Fibroblast of skin of right quadriceps (primary cell): Measurements from ENCODE around the gene AR.
A peak's percentile ranks its signal among the peaks of the same experiment; 100 is the strongest.
"Not testable (repeated sequence)": the region's sequence is repeated elsewhere in the genome, so short reads cannot be mapped to it uniquely, and the experiment has no call there.

Experiments
- DNase-seq: peaks from one replicate; pipeline ENCODE4 v3.0.0-alpha.2; 2013

The AR gene

DNA sequence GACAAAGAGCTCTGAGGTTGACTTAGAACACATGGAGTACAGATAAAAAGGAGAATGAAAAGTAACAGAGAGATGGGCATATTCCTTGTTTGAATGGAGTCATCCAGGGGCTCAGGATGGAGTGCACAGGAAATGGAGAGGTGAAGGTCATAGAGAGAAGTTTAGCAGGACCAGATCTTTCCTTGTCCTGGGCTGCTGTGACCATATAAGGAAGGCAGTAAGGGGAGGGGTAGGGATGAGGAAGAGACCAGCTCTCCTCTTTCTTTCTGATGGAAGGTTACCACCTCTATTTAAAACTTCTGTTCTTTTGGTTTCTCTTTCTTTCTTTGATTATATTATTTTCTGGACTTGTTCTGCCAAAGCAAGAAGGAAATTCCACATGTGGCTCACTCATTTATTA lies 27.0 kb downstream of the AR start:
- DNase-seq, result no peak

- DNase-seq, result no peak
Observed at GRCh38 chrX:67574696-67575095, 30.9 kb downstream of the AR start.

DNA sequence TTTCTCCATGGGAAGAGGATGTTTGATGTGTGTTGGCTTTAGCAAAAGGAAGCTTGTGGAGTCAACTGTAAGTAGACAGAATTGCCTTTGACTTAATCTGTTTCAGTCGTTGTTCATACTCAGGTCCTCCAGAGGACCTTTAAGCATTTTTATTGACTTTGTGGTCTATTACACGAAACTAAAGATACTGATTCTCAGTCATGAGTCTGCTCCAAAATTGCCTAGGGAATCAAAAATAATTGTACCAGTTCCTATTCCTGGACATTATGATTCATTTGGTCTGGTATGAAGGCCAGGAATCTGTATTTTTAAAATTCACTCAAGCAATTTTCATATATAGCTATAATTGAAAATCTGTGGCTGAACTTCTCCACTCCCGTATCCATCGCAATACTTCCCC lies 38.6 kb downstream of the AR start:
- no peak for DNase-seq

DNA sequence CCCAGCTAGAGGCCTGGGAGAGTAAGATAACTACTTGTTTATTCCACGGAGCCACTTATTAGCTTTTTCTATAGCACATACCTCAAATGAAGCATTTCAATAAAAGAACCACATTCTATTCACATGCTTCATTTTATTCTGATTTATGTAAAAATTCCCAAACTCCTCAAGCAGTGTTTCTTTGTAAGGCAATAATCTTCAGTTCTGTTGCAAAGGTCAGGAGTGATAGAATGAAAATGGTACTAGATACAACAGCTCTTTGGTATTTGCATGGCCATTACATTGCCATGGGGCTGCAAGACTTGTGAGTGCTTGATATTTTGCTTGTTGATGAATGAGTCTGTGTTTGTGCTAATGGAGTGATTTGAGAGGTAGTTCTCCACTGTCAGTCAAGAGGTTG lies 39.4 kb downstream of the AR start:
- DNase-seq, result no peak

DNA sequence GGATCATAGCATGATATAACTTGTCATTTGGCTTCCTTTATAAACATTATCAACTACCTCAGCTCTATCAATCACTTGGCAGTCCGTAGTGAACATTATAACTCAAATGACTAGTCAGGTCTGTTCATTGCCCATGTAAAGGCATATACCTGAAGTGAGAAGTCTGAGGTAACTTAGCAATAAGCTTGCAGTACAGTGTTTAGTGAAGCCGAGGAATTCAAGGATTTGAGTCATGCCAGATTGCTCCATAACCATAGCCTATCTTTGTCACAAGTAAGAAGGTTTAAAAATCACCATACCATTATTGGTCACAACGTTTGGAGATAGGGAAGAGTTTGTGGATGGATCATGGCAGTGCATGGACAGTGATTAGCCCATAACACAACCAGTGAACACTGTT lies 41.6 kb downstream of the AR start:
- no peak for DNase-seq

- DNase-seq, result no peak
Observed at GRCh38 chrX:67587946-67588624, 44.3 kb downstream of the AR start.

DNA sequence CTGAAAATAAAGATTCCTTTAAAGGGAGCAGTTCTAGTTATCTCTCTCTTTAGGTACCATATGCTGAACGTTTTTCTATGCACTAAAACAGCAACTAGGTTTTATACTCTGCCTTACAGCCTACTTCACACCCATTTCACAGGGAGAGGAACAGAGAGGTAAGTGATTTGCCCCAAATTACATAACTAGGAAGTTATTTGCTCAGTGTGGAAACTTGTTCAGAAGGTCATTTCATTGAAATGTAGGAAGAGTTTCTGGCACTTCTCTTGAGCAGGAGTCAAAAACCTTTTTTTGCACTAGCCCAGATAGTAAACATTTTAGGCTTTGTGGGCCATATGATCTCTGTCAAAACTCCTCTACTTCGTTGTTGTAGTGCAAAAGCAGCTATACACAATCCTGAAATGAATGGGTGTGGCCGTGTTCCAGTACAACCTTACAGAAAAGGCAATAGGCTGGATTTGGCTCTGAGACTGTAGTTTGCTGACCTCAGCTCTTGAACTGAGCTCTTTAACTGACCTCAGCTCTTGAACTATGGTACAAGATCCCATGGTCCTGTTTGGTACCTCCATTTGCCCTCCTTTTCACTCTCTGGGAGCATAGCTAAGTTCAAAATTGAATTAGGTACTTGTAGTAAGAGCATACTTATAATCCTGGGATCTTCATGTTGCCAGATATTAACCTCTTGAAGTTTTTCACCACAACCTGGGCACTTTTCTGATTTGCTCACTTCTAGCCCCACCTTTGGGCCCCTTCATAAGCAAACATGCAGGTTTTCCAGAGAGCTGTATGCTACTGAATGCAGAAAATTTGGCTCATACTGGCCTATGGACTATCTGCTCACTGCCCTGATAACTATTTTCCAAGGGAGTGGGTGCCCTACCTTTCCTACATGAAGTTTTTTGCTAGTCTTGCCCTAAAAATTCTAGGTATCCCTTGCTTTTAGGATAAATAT lies 53.3 kb downstream of the AR start:
- no peak for DNase-seq

GRCh38 chrX:67599532-67599931 lies 55.7 kb downstream of the AR start:
- no peak for DNase-seq

GRCh38 chrX:67601771-67602170 lies 58.0 kb downstream of the AR start:
- peak; percentile 39 for DNase-seq

DNA sequence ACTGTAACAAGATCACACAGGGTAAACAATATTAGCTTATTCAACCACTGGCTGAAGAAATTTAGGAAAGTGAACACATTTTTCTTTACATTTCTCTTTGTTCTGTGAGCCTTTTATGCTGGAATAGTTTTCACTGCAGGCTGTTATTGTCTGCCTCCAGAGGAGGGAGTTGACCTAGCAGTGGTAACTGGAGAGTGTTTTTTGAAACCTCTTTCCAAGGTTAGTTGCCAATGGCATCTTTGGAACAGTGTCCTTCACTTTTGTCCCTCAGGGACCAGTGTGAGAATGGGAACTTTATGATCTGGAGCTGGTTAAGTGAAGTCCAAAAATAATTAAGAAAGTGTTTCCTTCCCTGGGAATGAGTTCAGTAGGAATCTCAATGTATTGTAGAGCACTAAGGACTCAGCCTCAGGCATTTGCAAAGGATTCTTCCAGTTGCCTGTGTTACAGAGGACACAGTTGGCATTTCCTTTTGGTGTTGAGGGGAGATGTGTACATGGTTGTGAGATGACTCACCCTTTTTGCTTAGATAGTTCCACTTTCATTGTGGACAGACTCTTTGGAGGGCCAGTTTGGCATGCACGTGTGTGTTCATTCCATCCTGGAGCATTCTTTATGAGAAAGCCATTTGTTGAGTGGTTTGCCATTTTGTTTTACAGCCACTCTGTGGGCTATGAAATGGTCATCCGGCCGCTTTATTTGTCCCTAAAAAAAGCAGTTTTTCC lies 61.3 kb downstream of the AR start:
- peak; percentile 89 for DNase-seq

DNA sequence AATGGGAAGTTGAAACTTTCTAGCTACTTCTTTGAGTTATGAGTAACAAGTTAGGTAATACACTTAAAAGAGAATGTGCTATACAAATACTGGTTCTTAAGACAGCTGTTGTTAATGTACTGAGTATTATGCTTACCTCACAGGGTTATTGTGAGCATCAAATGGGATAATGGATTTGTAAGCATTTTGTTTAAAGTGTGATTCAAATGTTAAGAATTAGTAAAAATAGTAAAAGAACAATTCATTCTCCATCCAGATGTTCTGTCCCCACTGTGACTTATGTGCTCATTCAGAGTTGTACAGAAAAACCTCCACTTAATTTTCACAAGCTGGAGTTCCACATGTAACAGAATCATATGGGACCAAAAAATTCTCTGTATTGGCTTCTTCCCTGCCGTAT lies 63.6 kb downstream of the AR start:
- peak; percentile 30 for DNase-seq

DNA sequence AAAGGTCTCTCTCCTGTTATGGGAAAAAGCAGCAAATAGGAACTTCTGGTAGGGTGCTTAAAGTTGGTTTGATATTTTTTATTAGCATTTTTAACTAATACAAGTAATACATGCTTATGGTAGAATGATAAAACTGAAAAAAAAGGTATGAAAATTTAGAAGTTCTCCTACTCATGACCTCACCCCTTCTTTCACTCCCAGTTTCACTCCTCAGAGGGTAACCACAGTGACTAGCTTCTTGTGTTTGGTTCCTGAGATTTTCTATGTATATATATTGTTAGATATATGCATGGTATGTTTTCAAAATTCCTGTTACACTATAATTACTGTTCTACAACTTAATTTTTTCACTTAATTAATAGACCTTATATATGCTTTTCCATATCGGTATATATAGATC lies 66.5 kb downstream of the AR start:
- no peak for DNase-seq

DNA sequence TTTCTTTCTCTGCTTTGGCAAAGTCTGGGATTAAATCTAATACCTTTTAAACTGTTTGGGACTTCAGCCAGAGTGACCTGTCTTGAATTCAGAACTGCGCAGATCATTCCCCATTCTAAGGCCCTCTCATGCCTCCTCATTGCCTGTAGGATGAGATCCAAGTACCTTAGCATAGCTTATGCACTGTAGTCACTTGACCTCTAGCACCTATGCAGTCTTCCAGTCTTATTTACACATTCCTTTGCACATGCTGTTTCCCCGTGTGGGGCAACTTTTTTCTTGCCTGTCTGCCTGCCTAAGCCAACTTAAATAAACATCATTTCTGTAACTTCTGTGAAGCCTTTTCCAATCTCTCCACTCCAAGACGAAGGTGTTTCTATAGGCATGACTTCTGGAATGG lies 68.4 kb downstream of the AR start:
- peak; percentile 12 for DNase-seq

- peak; percentile 23 for DNase-seq
Observed at GRCh38 chrX:67613366-67613765, 69.5 kb downstream of the AR start.

GRCh38 chrX:67613996-67614395 lies 70.2 kb downstream of the AR start:
- no peak for DNase-seq

- peak; percentile 30 for DNase-seq
Observed at GRCh38 chrX:67614423-67614822, 70.6 kb downstream of the AR start.

DNA sequence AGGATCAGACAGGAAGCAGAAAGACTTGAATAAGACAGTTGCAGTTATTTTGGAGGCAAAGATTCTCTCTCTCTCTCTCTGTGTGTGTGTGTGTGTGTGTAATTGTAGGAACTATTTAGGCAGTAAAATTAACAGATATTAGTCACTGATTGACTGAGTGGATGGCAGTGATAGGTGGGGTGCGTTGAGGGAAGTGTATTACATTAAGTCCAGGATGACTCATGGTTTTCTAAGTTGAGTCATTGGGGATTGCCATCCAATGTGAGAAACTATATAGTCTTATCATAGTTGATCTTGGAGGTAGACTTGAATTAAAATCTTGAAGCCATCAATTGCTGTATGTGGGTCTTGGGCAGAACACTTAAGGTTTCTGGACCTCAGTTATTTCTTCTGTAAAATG lies 75.4 kb downstream of the AR start:
- DNase-seq, result peak; percentile 73

- no peak for DNase-seq
Observed at GRCh38 chrX:67622053-67622585, 78.3 kb downstream of the AR start.

DNA sequence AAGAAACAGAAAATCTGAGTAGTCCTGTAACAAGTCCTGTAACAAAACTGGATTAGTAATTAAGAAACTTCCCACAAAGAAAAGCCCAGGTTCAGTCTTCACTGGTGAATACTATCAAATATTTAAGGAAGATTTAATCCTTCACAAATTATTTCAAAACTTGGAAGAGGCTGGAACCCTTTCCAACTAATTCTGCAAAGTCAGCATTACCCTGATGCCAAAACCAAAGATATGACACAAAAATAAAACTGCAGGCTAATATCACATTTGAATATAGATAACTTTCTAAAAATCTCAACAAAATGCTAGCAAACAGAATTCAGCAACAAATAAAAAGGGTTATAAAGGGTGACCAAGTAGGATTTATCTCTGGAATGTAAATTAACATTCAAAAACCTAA lies 80.5 kb downstream of the AR start:
- DNase-seq, result no peak

DNA sequence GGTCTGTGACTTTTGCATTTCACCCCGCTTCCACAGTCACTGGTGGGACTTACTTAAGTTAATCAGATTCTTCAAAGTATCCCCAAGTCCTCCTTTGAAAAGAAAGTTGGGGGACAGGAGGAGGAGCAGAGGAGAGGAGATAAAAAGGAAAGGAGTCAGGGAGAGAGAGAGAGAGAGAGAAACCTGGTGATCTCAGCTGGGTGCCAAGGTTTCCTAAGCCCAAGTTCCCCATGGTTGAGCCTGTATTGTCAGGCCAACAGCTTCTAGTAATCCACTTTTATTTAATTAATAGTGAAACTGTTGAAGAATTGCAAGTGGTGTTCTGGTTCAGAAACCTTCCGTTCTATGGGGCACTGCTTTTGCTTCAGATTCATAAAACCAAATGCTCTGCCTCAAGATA lies 91.6 kb downstream of the AR start:
- no peak for DNase-seq

DNA sequence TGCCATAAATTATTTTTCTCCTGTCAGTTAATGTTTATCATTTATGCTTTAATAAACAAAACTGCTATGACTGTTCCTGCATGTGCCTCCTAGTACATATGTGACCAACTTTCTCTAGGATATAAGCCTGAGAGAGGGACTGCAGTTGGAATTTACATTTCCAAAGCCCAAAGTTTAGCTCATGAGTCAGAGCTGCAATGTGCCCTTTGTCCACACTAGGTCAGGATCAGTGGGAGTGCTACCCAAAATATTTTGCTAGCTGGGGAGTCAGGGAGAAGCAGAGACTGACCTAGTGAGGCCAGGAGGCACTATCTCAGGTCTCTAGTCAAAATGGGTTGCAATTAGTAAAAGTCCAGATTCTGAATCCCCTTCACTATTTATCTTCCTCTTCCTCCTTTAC lies 92.7 kb downstream of the AR start:
- no peak for DNase-seq

- DNase-seq, result not testable (repeated sequence)
Observed at GRCh38 chrX:67637293-67637692, 93.5 kb downstream of the AR start.

DNA sequence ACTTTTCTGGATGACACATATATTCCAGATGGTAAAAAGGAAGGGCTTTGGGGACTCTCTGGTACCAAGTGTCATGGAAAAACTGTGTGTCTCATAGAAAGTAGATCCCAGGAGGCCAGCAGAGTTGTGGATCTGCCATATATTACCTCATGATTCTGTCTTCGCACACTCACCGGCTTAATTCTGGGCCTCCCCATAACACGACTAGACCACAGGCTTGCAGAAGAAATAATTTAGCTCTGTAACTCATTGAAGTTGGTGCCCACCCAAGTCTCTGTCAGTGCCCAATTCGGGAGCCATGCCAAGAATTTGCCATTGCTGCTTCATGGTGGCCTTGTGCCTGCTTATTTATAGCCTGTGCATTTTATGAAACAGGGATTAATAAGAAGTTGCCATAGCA lies 104.5 kb downstream of the AR start:
- DNase-seq, result no peak
